ENCODE data around the gene AFF3. TPM values are rescaled to one million over a fixed set of nuclear protein-coding genes. Genes with fewer than 3 reads are reported as not detected.
"Not testable (repeated sequence)": the region's sequence is repeated elsewhere in the genome, so short reads cannot be mapped to it uniquely, and the experiment has no call there.

The AFF3 gene
- total RNA-seq, 1 experiment from 2014 or later: 0.07 TPM

GRCh38 chr2:99960291-99960690 lies 182.1 kb downstream of the AFF3 start:
- no peak for DNase-seq
- Histone ChIP-seq H3K36me3 (replicated peaks; ENCODE audit: control insufficient read depth, insufficient read depth, low read length) (no peaks in the 10 kb centered on the region), H3K27me3 (ENCODE audit: control insufficient read depth, insufficient read depth, low read length) (no peaks in the 10 kb centered on the region), H3K4me3 (ENCODE audit: insufficient read depth, low read depth, low read length) (no peak overlapping the region)

DNA sequence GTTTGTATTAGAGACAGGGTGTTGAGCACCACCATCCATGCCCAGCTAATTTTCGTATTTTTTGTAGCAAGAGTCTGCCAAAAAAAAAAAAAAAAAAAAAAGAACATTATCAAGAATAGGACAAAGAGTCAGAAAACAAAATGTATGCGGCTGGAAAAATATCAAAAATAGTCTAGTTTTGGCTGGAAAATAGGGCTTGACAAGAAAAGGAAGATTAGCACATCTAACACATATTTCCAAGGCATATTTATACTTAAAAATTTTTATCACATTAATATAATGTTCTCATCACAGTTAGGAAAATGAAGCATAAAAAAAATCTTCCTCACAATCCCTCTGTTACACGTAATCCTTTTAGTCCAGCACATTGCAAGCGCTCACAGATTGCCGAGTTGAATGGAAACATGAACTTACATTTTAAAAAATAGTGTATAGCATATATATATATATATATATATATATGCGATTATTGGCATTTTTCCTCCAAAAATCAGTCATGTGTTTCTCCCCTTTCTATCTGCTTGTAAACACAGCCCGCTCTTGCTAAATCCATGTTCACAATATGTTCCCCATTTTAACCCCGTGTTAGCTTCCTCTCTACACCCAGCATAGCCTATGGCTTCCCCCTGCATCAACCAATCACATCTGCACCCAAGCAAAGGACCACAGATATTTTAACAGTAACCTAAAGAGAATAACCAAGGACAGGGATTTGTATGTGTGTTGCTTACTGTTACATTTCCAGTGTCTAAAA lies 183.0 kb downstream of the AFF3 start:
- no peaks in the 10 kb centered on the region for H3K27me3 ChIP-seq (ENCODE audit: control insufficient read depth, insufficient read depth, low read length)
- DNase-seq: no peak
- no peaks in the 10 kb centered on the region for H3K36me3 ChIP-seq (replicated peaks; ENCODE audit: control insufficient read depth, insufficient read depth, low read length)
- H3K4me3 ChIP-seq (ENCODE audit: insufficient read depth, low read depth, low read length): no peak overlapping the region

DNA sequence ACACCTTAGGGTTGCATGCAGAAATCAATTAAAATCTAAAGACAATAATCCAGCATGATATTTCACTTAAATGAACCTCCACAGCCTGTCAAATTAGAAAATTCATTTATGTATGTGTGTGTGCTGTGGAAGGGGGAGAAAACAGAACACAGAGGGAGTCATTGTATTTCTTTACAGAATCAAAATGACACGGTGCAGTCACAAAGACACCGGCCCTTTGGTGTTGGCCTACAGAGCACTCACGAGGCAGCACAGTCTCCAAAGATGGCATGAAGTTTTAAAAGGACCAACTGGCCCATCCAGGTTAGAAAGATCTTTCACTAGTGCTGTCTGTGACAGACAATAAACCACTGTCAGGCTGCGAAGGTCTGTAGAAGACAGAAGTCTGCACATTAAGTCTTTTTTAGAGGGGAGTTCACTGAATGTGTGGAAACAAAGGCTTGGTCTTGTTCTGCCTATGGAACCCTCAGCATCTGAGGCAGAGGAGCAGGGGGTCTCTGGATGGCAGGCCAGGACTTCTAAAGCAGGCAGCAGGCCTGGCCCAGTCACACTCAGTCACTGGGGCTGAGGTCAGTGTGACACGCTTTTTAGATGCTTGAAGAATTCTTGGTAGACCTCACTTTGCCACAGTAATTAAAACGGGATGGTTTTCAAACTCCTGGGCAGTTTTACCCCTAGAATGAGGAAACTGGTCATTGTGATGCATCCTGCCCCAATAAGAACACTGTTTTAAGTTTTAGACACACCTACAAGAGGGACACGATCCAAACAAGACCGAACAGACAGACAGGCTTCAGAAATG lies 184.9 kb downstream of the AFF3 start:
- DNase-seq: no peak
- H3K36me3 ChIP-seq (replicated peaks; ENCODE audit: control insufficient read depth, insufficient read depth, low read length): no peaks in the 10 kb centered on the region
- H3K4me3 ChIP-seq (ENCODE audit: insufficient read depth, low read depth, low read length): no peak overlapping the region
- no peaks in the 10 kb centered on the region for H3K27me3 ChIP-seq (ENCODE audit: control insufficient read depth, insufficient read depth, low read length)

- Histone ChIP-seq H3K27me3 (ENCODE audit: control insufficient read depth, insufficient read depth, low read length) (no peaks in the 10 kb centered on the region), H3K4me3 (ENCODE audit: insufficient read depth, low read depth, low read length) (no peak overlapping the region), H3K36me3 (replicated peaks; ENCODE audit: control insufficient read depth, insufficient read depth, low read length) (no peaks in the 10 kb centered on the region)
- DNase-seq: no peak
These were observed 186.0 kb downstream of the AFF3 start for GRCh38 chr2:99956232-99957030.

- DNase-seq: no peak
- H3K27me3 ChIP-seq (ENCODE audit: control insufficient read depth, insufficient read depth, low read length): no peaks in the 10 kb centered on the region
- H3K4me3 ChIP-seq (ENCODE audit: insufficient read depth, low read depth, low read length): no peak overlapping the region
- no peaks in the 10 kb centered on the region for H3K36me3 ChIP-seq (replicated peaks; ENCODE audit: control insufficient read depth, insufficient read depth, low read length)
These were observed 188.6 kb downstream of the AFF3 start for GRCh38 chr2:99953750-99954149.

DNA sequence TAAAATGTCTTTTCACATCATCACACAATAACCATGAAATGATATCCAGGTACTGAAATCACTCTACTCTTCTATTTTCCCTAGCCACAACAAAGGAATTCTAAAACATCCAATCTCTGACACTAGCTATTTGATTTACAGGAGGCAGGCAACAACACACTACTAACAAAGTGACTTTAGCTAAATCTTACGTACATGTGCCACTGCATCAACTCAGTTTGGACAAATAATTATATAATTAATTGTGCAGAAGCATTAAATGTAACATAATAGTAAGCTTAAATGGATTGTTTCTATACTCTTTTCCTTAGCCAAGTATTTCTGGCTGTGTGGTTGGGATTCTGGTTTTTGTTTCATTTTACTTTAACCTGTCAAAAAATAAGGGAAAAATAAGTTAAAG lies 192.4 kb downstream of the AFF3 start:
- Histone ChIP-seq H3K4me3 (ENCODE audit: insufficient read depth, low read depth, low read length) (no peak overlapping the region), H3K27me3 (ENCODE audit: control insufficient read depth, insufficient read depth, low read length) (no peaks in the 10 kb centered on the region), H3K36me3 (replicated peaks; ENCODE audit: control insufficient read depth, insufficient read depth, low read length) (no peaks in the 10 kb centered on the region)
- DNase-seq: no peak

GRCh38 chr2:99949530-99949929 lies 192.9 kb downstream of the AFF3 start:
- no peak overlapping the region for H3K4me3 ChIP-seq (ENCODE audit: insufficient read depth, low read depth, low read length)
- H3K36me3 ChIP-seq (replicated peaks; ENCODE audit: control insufficient read depth, insufficient read depth, low read length): no peaks in the 10 kb centered on the region
- no peak for DNase-seq
- H3K27me3 ChIP-seq (ENCODE audit: control insufficient read depth, insufficient read depth, low read length): no peaks in the 10 kb centered on the region

DNA sequence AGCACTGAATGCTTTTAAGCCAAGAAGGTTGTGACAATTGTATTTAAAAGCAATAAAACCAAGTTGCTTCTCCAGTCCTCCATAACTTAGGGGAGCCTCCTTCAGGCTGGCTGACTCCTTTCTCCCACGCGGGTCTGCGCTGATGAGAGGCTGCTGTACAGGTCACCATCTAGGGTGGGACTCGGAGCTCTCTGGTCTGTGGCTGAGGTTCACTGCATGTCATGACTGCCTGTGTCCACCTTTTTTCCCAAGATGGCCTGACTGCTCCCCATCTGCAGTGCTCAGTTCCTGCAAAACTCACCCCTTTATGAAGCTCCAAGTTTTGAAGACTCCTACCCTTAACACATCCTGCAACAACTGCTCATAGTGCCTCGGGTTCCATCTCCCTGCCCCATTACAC lies 194.4 kb downstream of the AFF3 start:
- Histone ChIP-seq H3K4me3 (ENCODE audit: insufficient read depth, low read depth, low read length) (no peak overlapping the region), H3K27me3 (ENCODE audit: control insufficient read depth, insufficient read depth, low read length) (no peaks in the 10 kb centered on the region), H3K36me3 (replicated peaks; ENCODE audit: control insufficient read depth, insufficient read depth, low read length) (no peaks in the 10 kb centered on the region)
- DNase-seq: no peak

DNA sequence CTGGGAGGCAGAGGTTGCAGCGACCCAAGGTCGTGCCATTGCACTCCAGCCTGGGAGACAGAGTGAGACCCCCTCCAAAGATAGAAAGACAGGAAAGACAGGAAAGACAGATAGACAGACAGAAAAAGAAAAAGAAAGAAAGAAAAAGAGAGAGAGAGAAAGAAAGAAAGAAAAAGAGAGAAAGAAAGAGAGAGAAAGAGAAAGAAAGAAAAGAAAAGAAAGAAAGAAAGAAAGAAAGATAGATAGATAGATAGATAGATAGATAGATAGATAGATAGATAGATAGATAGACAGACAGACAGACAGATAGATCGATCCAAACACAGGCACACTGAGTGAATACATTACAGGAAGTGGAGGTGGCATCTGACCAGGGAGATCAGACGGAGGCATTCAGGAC lies 195.0 kb downstream of the AFF3 start:
- DNase-seq; H3K36me3 ChIP-seq (replicated peaks; ENCODE audit: control insufficient read depth, insufficient read depth, low read length); H3K27me3 ChIP-seq (ENCODE audit: control insufficient read depth, insufficient read depth, low read length); H3K4me3 ChIP-seq (ENCODE audit: insufficient read depth, low read depth, low read length): not testable (repeated sequence)

- Histone ChIP-seq H3K36me3 (replicated peaks; ENCODE audit: control insufficient read depth, insufficient read depth, low read length) (no peaks in the 10 kb centered on the region), H3K27me3 (ENCODE audit: control insufficient read depth, insufficient read depth, low read length) (no peaks in the 10 kb centered on the region), H3K4me3 (ENCODE audit: insufficient read depth, low read depth, low read length) (no peak overlapping the region)
- no peak for DNase-seq
These were observed 198.4 kb downstream of the AFF3 start for GRCh38 chr2:99944019-99944418.

DNA sequence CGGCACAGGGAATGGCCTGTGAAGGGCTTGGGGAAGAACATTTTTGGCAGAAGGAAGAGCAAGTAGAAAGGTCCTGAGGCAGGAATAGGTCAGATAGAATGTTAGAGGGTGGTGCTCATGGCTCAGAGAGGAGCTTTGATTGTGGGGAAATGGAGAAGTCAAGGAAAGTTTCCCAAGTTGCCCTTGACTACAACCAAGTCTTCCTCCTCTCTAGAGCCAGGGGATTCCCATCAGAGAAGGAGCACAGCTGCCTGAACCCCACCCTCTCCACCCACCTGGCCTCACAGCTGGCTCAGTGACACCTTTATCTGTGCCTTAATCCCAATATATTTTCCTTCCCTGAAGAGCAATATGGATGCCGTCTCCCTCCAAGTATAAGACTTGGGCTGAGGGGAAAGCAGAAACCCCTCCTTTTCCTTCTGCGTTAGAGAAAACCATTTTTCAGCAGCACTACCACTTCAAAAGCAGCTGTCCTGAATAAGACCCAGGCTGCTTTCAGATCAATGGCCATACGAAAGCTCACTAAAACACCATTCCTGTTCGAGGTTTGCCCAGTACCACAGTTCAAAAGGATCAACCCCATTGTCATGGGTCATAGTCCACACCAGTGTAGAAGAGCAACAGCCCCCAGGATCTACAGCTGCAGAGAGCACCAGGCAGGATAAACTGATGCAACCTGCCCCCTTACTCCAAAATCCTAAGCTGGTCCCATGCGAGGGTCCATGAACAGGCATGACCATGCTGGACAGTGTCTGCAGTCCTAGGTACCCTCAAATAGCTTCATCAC lies 199.6 kb downstream of the AFF3 start:
- Histone ChIP-seq H3K27me3 (ENCODE audit: control insufficient read depth, insufficient read depth, low read length) (no peaks in the 10 kb centered on the region), H3K36me3 (replicated peaks; ENCODE audit: control insufficient read depth, insufficient read depth, low read length) (no peaks in the 10 kb centered on the region), H3K4me3 (ENCODE audit: insufficient read depth, low read depth, low read length) (no peak overlapping the region)
- no peak for DNase-seq

DNA sequence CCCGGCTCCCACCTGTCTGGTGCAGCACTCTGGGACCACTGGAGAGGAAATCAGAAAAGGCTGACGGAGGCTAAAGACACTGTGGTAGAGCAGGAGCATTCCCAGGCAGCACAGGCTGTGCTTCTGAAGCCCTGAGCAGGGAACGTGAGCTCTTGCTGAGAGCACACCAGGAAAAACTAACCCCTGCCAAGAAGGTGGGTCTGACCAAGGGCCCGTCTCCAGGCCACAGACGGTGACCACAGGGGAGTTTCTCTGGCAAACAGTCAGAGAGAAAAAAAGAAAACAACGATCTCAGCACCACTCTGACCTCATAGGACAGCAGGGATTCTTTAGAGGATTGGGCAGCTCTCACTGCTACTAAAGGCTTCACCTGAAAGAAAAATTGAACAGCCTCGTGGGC lies 201.4 kb downstream of the AFF3 start:
- Histone ChIP-seq H3K27me3 (ENCODE audit: control insufficient read depth, insufficient read depth, low read length) (no peaks in the 10 kb centered on the region), H3K36me3 (replicated peaks; ENCODE audit: control insufficient read depth, insufficient read depth, low read length) (no peaks in the 10 kb centered on the region), H3K4me3 (ENCODE audit: insufficient read depth, low read depth, low read length) (no peak overlapping the region)
- DNase-seq: no peak

GRCh38 chr2:99939135-99939534 lies 203.3 kb downstream of the AFF3 start:
- no peak for DNase-seq
- no peaks in the 10 kb centered on the region for H3K27me3 ChIP-seq (ENCODE audit: control insufficient read depth, insufficient read depth, low read length)
- H3K4me3 ChIP-seq (ENCODE audit: insufficient read depth, low read depth, low read length): no peak overlapping the region
- H3K36me3 ChIP-seq (replicated peaks; ENCODE audit: control insufficient read depth, insufficient read depth, low read length): no peaks in the 10 kb centered on the region

- no peak for DNase-seq
- Histone ChIP-seq H3K27me3 (ENCODE audit: control insufficient read depth, insufficient read depth, low read length) (no peaks in the 10 kb centered on the region), H3K4me3 (ENCODE audit: insufficient read depth, low read depth, low read length) (no peak overlapping the region), H3K36me3 (replicated peaks; ENCODE audit: control insufficient read depth, insufficient read depth, low read length) (no peaks in the 10 kb centered on the region)
These were observed 204.1 kb downstream of the AFF3 start for GRCh38 chr2:99938250-99938649.

All from H7 (cell line).